ENCODE data around the gene ERCC3. TPM values are rescaled to one million over a fixed set of nuclear protein-coding genes. Genes with fewer than 3 reads are reported as not detected.

The ERCC3 gene
- total RNA-seq = 10 to 100 TPM; 26.7 to 35.7 (median 33.6) TPM
- long read RNA-seq, donor 1, transcript ERCC3-201 (15 exons, 2,750 nt) = major isoform, 38 of 53 reads
- long read RNA-seq, donor 1, partial matches to known transcripts = 7 of 53 reads
- long read RNA-seq, donor 1, other reads (novel, unspliced or antisense) = 7 of 53 reads
- long read RNA-seq, donor 2, transcript ERCC3-201 (15 exons, 2,750 nt) = major isoform, 8 of 11 reads
- long read RNA-seq, donor 2, partial matches to known transcripts = 1 of 11 reads
- long read RNA-seq, donor 2, other reads (novel, unspliced or antisense) = 2 of 11 reads

DNA sequence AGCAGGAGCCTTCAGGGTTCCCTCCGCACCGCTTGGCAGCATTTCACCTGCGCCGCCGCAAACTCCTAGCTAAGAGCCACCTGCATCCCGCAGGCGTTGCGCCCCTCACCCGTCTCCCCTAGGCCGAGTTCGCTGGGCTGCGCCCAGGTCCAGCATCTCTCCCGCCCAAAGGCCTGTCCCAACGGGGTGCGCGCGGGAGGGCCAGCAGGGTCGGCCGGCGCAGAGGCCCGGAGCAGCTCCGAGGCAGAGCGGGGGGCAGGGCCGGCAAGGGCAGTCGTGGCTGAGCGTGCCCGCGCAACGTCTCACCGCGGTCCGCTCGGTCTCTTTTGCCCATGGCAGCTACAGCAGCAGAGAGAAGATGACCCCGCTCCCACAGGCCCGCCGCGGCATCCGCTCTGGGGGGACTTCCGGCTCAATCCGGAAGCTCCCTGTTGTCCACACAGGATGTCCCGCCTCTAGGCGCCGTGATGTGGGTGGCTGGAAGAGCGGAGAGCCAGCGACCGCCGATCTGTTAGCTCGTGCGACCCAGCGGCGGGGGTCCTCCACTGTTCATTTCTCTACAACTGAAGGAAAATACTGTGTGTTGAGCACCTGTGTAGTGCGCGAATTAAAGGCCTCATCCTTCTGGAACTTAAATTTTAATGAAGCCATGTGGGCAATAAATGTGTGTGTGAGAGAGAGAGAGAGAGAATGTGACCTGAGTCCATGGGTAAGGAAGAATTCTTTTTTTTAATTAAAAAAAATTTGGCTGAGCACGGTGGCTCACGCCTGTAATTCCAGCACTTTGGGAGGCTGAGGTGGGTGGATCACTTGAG, at the start of gene ERCC3:
Gene ERCC3, minus strand, starts transcription at position 397 of the 815 bp plus-strand sequence. Its CDS starts 63 bp downstream, at position 334.
- H3K4me3 ChIP-seq = peak within 1 kb of the TSS; percentile 77
- no peaks in the 10 kb centered on the region for H3K36me3 ChIP-seq (ENCODE audit: low read depth)
- TF ChIP-seq CTCF (IDR thresholded peaks at IDR 0.05) = no peak
- no peaks in the 10 kb centered on the region for H3K9me3 ChIP-seq
- peak; percentile 97 for ATAC-seq
- H3K4me1 ChIP-seq (ENCODE audit: low read depth) = peaks cover 8% of the 10 kb centered on the region
- peak; percentile 89 to 90 (median 89) for DNase-seq
- intact Hi-C loops (cut with DNase I, micrococcal nuclease) = no loop called here

GRCh38 chr2:127343277-127343676, 49.3 kb upstream of the ERCC3 start:
- no peak for TF ChIP-seq CTCF (IDR thresholded peaks at IDR 0.05)
- Histone ChIP-seq H3K36me3 (ENCODE audit: low read depth) (no peaks in the 10 kb centered on the region), H3K4me1 (ENCODE audit: low read depth) (no peaks in the 10 kb centered on the region), H3K4me3 (no peak overlapping the region), H3K9me3 (no peaks in the 10 kb centered on the region)
- intact Hi-C loops (cut with DNase I, micrococcal nuclease) = no loop called here
- ATAC-seq (no peak), DNase-seq (no peak)

DNA sequence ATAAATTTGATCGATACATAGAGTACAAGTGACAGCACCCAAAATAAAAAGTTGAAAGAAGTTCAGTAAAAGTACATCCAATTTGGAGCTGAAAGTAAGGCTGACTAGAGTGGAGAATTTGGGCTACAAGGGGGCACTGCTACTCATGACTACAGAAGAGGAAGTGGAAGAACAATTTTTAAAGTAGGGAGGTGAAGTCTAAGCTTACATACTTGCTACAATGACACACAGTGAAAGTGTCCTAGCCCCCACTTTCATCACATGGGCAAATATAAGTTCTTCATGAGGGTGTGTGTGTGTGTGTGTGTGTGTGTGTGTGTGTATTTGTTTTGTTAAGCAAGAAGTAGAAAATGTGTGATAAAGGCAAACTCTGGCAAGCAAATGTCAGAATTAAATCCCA, 48.2 kb upstream of the ERCC3 start:
- Histone ChIP-seq H3K9me3 (no peaks in the 10 kb centered on the region), H3K36me3 (ENCODE audit: low read depth) (no peaks in the 10 kb centered on the region), H3K4me1 (ENCODE audit: low read depth) (no peaks in the 10 kb centered on the region), H3K4me3 (no peak overlapping the region)
- no peak for TF ChIP-seq CTCF (IDR thresholded peaks at IDR 0.05)
- intact Hi-C loops (cut with DNase I, micrococcal nuclease) = no loop called here
- ATAC-seq = no peak
- DNase-seq = no peak

DNA sequence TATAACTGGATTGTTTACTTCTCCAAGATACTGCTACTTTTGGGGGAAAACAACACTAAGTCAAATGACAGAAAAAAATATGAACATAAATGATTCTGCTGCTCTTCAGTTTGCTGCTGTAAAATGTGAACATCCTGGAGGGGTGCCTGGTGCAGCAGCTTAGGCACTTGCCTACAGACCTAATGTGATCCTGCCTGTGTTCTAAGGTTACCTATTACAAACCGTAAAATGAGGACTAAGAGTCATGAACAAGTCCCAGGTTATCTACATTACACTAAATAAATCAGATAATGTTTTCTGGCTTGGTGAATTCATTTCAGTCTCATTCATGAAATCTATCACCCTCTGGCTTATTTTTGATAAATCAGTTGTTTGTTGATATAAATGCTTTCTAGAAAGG, 38.4 kb upstream of the ERCC3 start:
- H3K36me3 ChIP-seq (ENCODE audit: low read depth) = no peaks in the 10 kb centered on the region
- DNase-seq = no peak
- no peak for ATAC-seq
- no peaks in the 10 kb centered on the region for H3K9me3 ChIP-seq
- H3K4me1 ChIP-seq (ENCODE audit: low read depth) = no peaks in the 10 kb centered on the region
- TF ChIP-seq CTCF (IDR thresholded peaks at IDR 0.05) = no peak
- H3K4me3 ChIP-seq = no peak overlapping the region
- intact Hi-C loops (cut with DNase I, micrococcal nuclease) = loop anchor here in 1 of 2 donors (10.0 kb wide), 1 partner anchor 142 kb away; no protein-coding TSS in a partner anchor

GRCh38 chr2:127330753-127331152, 36.8 kb upstream of the ERCC3 start:
- Histone ChIP-seq H3K9me3 (no peaks in the 10 kb centered on the region), H3K36me3 (ENCODE audit: low read depth) (no peaks in the 10 kb centered on the region), H3K4me3 (no peak overlapping the region), H3K4me1 (ENCODE audit: low read depth) (no peaks in the 10 kb centered on the region)
- intact Hi-C loops (cut with DNase I, micrococcal nuclease) = loop anchor here in 1 of 2 donors (10.0 kb wide), 1 partner anchor 144 kb away; no protein-coding TSS in a partner anchor
- no peak for ATAC-seq
- DNase-seq = no peak
- no peak for TF ChIP-seq CTCF (IDR thresholded peaks at IDR 0.05)

Data from mucosa of descending colon (tissue), 3 donors.